Osteocyte (in vitro differentiated cells): ENCODE results near the gene FRMPD2. TPM values are rescaled to one million over a fixed set of nuclear protein-coding genes. Genes with fewer than 3 reads are reported as not detected.

ENCODE experiments used
- DNase-seq: peaks from one replicate; pipeline ENCODE4 v3.0.0; 2021; ENCODE audit warnings: mixed read lengths; ENCODE audit not compliant: unreplicated experiment; ENCODE audit errors: extremely low spot score
- H3K27ac Mint-ChIP-seq: one replicate; pipeline ENCODE4 v1.8.0; 2021; ENCODE audit warnings: mild to moderate bottlenecking, mixed read lengths; ENCODE audit not compliant: unreplicated experiment
- H3K27me3 Mint-ChIP-seq: one replicate; pipeline ENCODE4 v1.8.0; 2021; ENCODE audit warnings: mixed read lengths; ENCODE audit not compliant: unreplicated experiment
- H3K36me3 Mint-ChIP-seq: one replicate; pipeline ENCODE4 v1.8.0; 2021; ENCODE audit warnings: mixed read lengths; ENCODE audit not compliant: unreplicated experiment
- H3K4me1 Mint-ChIP-seq: one replicate; pipeline ENCODE4 v1.8.0; 2021; ENCODE audit warnings: mixed read lengths; ENCODE audit not compliant: unreplicated experiment
- H3K4me3 Mint-ChIP-seq: one replicate; pipeline ENCODE4 v1.8.0; 2021; ENCODE audit warnings: mild to moderate bottlenecking, moderate library complexity, mixed read lengths; ENCODE audit not compliant: unreplicated experiment
- H3K9me3 Mint-ChIP-seq: one replicate; pipeline ENCODE4 v1.8.0; 2021; ENCODE audit warnings: mixed read lengths; ENCODE audit not compliant: unreplicated experiment
- total RNA-seq: library from RNA; stranded (reverse); gene quantifications from 2 replicates; pipeline ENCODE4 v1.2.1, GENCODE V29; 2021
- TF ChIP-seq, protein P1 (sequence below): fragments of 200-600 bp; sonication (generic); IDR thresholded peaks from 2 replicates; pipeline ENCODE4 v1.5.0; 2021; ENCODE audit warnings: antibody characterized with exemption, mild to moderate bottlenecking, moderate library complexity

FRMPD2 gene
- total RNA-seq, 1 donor from 2014 or later: not detected

DNA sequence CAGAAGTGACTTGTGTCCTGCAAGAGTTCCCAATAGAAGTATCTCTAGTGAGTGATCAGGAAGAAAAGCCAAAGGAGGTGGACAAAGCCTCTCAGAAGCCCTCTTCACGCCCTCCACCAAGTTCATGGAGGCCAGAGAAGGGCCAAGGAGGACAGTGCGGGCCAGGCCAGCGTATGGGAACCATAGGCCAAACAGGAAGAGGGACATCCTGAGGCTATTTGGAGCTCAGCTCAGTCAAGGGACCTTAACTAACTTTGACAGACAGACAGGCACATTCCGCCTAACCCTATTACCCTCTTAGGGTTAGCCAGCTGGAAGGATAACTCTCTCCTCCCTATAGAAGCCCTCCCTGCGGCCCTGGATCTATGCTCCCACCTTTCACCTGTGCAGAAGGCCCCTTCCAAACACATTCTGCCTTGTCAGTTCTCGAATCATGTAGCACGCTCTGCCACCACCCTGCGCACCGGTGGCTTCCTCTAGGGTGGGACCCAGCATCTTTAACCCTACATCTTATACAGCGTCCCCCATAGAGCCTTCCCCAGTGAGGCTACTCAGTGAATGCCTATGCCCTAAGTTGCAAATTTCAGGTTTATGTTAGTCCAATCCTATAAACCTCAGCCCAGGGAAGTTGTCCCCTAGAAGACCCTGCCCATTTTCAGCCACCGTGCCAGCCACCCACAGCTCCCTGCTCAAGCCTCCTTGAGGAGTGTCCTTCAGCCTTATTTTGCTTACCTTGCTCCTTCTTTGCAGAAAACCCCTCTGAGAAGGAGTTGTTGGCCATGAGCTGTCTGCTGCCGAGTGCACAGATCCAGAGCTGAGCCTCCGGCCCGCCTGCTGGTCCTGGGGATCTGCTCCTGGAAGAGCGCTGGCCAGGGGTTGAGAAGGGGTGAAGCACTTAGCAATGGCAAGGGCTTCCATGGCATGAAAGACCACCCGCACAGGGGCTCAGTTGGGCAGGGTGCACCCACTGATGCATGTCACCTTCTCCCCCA, 36.9 kb downstream of the FRMPD2 start:
- Mint-ChIP-seq H3K27me3 (peaks cover 5% of the 10 kb centered on the region), H3K36me3 (no peaks in the 10 kb centered on the region), H3K9me3 (no peaks in the 10 kb centered on the region), H3K4me1 (no peaks in the 10 kb centered on the region), H3K27ac (no peak overlapping the region), H3K4me3 (no peak overlapping the region)
- TF ChIP-seq, protein P1, sequence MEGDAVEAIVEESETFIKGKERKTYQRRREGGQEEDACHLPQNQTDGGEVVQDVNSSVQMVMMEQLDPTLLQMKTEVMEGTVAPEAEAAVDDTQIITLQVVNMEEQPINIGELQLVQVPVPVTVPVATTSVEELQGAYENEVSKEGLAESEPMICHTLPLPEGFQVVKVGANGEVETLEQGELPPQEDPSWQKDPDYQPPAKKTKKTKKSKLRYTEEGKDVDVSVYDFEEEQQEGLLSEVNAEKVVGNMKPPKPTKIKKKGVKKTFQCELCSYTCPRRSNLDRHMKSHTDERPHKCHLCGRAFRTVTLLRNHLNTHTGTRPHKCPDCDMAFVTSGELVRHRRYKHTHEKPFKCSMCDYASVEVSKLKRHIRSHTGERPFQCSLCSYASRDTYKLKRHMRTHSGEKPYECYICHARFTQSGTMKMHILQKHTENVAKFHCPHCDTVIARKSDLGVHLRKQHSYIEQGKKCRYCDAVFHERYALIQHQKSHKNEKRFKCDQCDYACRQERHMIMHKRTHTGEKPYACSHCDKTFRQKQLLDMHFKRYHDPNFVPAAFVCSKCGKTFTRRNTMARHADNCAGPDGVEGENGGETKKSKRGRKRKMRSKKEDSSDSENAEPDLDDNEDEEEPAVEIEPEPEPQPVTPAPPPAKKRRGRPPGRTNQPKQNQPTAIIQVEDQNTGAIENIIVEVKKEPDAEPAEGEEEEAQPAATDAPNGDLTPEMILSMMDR: no peak
- no peak for DNase-seq

DNA sequence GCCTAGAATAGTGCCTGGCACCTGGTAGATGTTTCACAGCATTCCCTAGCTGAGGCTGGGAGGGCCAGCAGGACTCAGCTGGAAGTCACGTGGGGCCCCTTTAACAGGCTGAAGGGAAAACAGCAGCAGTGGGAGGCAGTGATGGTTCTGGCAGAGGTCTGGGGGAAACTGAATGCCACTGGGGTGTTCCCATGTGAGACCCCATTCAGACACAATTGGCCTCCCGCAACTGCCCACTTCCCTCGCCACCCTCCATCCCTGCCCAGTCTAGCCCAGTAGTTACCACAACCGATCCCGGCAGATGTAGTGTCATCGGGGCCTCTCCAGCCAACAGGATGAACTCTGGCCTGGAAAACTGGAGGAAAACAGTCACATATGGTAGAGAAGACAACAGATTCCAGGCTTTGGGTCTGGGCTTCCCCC, 38.3 kb downstream of the FRMPD2 start:
- Mint-ChIP-seq H3K4me3 (no peak overlapping the region), H3K27ac (no peak overlapping the region), H3K27me3 (peaks cover 6% of the 10 kb centered on the region), H3K4me1 (no peaks in the 10 kb centered on the region), H3K36me3 (no peaks in the 10 kb centered on the region), H3K9me3 (no peaks in the 10 kb centered on the region)
- no peak for DNase-seq
- TF ChIP-seq, protein P1: no peak

DNA sequence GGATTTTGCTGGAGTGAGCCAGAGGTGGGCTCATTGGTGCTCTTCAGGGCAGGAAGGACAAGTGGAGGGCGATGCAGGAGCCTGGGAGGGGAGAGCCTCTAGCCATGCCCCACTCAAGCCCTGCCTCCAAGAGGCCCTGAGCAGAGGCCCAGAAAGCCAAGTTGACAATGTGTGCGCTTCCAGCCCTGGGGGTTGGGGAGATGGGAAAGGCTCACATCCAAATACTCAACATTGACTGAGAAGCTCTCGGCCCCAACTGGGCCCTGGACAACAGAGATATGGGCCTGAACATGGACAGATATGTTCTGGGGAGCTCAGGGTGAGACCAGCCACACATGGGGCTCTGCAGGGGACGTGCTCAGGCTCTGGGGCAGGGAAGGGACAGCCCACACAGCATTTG, 39.0 kb downstream of the FRMPD2 start:
- H3K9me3 Mint-ChIP-seq: no peaks in the 10 kb centered on the region
- TF ChIP-seq, protein P1: no peak
- no peak overlapping the region for H3K27ac Mint-ChIP-seq
- DNase-seq: no peak
- H3K36me3 Mint-ChIP-seq: no peaks in the 10 kb centered on the region
- no peak overlapping the region for H3K4me3 Mint-ChIP-seq
- H3K4me1 Mint-ChIP-seq: no peaks in the 10 kb centered on the region
- H3K27me3 Mint-ChIP-seq: peaks cover 4% of the 10 kb centered on the region

DNA sequence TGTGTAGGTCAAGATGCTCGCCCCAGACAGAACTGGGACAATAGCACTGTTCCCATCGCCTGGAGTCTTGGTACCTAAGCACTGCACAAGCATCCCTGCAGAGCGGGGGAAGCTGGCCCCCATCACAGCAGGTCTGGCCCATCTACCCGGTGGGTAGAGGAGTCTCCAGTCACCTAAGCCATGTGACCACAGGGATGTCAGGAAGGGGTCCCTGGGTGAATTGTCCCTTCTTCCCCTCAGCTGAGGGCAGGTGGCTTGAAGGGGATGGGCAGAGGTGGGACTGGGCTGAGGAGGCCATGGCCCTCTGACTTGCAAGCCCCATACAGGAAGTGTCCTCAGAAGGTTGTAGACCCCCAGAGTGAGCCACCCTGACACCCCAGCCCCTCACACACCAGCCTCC, 39.7 kb downstream of the FRMPD2 start:
- Mint-ChIP-seq H3K9me3 (no peaks in the 10 kb centered on the region), H3K4me3 (no peak overlapping the region), H3K4me1 (no peaks in the 10 kb centered on the region), H3K27me3 (peaks cover 5% of the 10 kb centered on the region), H3K36me3 (no peaks in the 10 kb centered on the region), H3K27ac (no peak overlapping the region)
- TF ChIP-seq, protein P1: no peak
- no peak for DNase-seq

DNA sequence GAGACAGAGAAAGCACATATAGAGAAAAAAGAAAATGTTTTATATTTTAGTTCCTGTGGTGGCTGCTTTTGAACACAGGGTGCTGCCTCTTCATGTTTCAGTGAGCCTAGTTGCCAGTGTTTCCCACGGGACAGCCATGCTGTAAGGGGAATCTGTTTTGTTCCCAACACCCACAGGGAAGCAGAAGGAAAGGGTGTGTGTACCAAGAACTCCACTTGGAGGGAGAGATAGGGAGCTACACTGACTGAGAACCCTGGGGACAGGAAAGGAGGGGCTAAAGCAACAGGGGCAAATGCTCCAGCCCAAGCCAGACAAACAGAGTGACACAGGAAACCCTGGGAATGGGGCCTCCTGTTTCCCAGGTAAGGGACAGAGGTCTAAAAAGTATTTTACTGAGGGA, 40.2 kb downstream of the FRMPD2 start:
- H3K27ac Mint-ChIP-seq: no peak overlapping the region

More for the DNA sequence above, 40.2 kb downstream of the FRMPD2 start:
- TF ChIP-seq, protein P1: no peak
- no peaks in the 10 kb centered on the region for H3K4me1 Mint-ChIP-seq
- H3K4me3 Mint-ChIP-seq: no peak overlapping the region
- peaks cover 8% of the 10 kb centered on the region for H3K27me3 Mint-ChIP-seq
- no peaks in the 10 kb centered on the region for H3K36me3 Mint-ChIP-seq
- DNase-seq: no peak
- no peaks in the 10 kb centered on the region for H3K9me3 Mint-ChIP-seq
